ENCODE measurements around the gene AKAP1.

- no peak for TF ChIP-seq CTCF (IDR thresholded peaks at IDR 0.05)
- no peak for TF ChIP-seq POLR2A (IDR thresholded peaks at IDR 0.05)
Observed at GRCh38 chr17:57113011-57113410, 28.0 kb downstream of the AKAP1 start.

Data from right lobe of liver (tissue), 4 donors.